ENCODE data around the gene HIPK4.
"Not testable (repeated sequence)": the region's sequence is repeated elsewhere in the genome, so short reads cannot be mapped to it uniquely, and the experiment has no call there.

Gene HIPK4, protein sequence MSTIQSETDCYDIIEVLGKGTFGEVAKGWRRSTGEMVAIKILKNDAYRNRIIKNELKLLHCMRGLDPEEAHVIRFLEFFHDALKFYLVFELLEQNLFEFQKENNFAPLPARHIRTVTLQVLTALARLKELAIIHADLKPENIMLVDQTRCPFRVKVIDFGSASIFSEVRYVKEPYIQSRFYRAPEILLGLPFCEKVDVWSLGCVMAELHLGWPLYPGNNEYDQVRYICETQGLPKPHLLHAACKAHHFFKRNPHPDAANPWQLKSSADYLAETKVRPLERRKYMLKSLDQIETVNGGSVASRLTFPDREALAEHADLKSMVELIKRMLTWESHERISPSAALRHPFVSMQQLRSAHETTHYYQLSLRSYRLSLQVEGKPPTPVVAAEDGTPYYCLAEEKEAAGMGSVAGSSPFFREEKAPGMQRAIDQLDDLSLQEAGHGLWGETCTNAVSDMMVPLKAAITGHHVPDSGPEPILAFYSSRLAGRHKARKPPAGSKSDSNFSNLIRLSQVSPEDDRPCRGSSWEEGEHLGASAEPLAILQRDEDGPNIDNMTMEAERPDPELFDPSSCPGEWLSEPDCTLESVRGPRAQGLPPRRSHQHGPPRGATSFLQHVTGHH

DNA sequence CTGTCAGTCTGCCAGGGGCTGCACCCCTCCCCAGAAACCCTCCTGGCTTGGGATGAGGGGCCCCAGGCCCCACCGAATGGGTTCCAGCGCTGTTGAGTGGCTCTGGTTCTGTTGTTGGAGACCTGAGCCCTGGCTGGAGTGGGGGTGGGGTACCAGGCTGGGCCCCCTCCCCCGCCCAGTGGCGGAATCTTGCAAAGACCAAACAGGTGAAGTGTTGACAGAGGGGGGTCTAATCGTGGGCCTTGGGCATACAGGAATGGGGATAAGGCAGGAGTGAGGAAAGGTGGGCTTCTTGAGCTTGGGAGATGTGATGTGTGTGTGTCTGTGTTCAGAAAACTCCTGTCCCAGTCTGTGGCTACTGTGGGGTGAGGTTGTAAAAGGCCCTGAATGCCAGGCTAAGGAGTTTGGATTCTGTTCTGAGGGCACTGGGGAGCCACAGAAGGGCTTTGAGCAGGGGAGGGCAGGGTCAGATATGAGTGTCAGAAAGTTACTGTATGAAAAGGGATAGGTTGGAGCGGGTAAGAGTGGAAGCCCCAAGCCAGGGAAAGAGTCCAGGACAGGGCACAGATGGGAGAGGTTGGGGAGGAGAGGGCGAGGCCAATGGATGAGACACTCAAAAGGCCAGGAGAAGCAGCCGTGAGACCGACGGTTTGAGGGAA is at the start of gene HIPK4:
HIPK4 (minus strand) TSS at position 98 of the 659 bp plus-strand sequence. CDS start 279 bp downstream, outside the sequence.
- DNase-seq, result no peak

DNA sequence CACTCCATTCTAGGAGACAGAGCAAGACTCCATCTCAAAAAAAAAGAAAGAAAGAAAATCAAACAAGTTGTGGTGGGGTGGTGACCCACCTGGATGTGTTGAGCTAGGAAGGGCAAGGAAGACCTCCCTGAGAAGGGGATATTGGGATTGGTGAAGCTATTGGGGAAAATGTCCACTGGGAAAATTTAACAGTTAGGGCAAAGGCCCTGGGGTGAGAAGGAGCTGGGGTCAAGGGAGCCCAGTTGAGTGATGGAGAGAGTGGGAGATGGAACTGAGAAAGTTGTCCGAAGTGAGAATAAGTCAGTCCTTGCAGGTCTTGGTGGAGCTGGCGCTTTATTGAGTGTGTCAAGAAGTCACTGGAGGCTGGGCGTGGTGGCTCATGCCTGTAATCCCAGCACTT is 48.3 kb upstream of the HIPK4 start:
- DNase-seq, result no peak

DNA sequence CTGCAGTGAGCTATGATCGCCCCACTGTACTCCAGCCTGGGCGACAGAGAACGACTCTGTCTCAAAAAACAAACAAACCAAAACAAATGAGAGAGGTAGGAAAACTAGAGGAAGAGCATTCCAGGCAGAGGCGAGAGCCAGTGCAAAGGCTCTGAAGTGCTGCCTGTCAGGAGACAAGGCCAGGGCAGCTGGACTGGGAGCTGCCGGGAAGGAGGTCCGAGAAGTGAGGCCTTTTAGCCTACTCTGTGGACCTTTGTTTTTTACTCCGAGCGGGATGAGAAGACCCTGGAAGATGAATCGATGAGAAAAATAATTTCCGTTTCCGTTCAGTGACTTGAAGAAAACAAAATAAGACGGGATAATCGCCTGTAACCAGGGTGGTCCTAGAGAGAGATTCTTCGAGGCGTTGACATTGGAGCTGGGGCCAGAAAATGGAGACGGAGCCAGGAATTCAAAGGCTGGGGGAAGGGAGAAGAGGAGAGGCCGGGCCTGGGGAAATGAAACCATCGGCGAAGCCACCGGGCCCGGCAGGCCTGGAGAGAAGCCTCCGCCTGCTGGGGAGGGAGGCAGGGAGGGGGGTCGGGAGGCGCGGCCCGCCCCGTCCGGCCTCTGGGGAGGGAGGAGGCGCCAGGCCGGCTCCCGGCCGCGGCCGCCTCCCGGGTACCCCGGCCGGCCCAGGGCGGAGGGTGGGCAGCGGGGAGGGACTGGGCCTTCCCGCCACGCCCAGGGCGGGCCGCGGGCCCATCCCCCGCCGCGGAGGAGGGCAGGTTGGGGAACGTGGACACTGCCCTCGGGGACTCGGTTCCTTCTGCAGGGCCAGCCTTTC is 43.6 kb upstream of the HIPK4 start:
- DNase-seq, result peak; percentile 41

- not testable (repeated sequence) for DNase-seq
Observed at GRCh38 chr19:40432760-40433159, 42.8 kb upstream of the HIPK4 start.

- DNase-seq, result no peak
Observed at GRCh38 chr19:40431698-40432097, 41.7 kb upstream of the HIPK4 start.

DNA sequence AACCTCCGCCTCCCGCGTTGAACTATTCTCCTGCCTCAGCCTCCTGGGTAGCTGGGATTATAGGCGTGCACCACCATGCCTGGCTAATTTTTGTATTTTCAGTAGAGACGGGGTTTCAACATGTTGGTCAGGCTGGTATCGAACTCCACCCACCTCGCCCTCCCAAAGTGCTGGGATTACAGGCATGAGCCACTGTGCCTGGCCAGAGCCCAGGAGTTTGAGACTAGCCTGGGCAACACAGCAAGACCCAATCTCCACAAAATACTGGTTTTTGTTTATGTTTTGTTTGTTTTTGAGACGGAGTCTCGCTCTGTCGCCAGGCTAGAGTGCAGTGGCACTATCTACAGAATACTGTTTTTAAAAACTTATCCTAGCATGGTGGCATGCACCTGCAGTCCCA is 40.3 kb upstream of the HIPK4 start:
- DNase-seq, result not testable (repeated sequence)

DNA sequence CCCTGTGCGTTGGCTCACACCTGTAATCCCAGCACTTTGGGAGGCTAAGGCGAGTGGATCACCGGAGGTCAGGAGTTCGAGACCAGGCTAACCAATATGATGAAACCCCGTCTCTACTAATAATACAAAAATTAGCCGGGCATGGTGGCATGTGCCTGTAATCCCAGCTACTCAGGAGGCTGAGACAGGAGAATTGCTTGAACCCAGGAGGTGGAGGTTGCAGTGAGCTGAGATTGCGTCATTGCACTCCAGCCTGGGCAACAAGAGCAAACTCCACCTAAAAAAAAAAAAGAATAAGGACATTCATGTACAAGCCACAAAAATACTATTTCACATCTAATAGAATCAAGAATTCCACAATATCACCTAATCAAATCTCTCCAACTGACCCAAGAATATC is 38.2 kb upstream of the HIPK4 start:
- DNase-seq, result not testable (repeated sequence)

DNA sequence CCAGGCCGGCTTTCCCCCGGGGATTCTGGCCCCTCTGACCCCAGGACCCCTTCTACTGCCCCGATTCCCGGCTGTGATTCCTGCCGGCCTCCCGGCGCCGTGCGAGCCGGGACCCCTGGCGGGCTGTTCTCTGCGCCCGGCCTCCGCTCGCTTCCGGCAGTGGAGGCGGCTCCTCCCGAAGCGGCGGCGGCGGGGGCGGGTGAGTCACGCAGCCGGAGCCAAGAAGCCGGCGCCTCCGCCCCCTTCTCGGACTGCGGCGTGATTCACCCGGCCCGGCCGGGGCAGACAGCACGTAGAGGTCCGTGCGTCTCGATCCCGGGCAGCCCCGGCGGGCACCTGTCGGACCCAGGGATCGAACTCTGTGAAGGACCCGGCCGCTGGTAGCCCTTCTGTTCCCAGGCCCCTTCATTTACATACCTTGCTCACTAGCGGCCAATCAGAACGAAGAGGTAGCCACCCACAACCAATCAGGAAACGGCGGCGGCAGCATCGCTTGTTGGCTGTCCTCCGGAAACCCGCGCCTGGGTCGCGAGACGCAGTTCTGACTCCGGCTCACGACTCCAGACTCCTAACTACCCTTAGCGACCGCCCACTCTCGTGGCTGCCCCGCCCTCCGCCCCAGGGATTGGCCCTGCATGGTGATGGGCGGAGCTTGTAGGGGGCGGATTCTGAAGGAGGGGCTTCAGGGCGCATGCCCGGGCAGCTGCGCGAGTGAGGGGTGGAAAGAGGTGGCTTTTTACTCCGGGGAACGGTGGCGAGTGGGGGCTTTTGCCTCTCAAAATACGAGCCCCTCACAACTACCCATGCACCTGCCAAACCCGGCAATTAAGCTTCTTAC is 35.7 kb upstream of the HIPK4 start, which contains the start of gene SERTAD1:
SERTAD1 (minus strand) TSS at position 543 of the 838 bp plus-strand sequence. CDS start 2,446 bp downstream, outside the sequence.
- peak; percentile 99 for DNase-seq

DNA sequence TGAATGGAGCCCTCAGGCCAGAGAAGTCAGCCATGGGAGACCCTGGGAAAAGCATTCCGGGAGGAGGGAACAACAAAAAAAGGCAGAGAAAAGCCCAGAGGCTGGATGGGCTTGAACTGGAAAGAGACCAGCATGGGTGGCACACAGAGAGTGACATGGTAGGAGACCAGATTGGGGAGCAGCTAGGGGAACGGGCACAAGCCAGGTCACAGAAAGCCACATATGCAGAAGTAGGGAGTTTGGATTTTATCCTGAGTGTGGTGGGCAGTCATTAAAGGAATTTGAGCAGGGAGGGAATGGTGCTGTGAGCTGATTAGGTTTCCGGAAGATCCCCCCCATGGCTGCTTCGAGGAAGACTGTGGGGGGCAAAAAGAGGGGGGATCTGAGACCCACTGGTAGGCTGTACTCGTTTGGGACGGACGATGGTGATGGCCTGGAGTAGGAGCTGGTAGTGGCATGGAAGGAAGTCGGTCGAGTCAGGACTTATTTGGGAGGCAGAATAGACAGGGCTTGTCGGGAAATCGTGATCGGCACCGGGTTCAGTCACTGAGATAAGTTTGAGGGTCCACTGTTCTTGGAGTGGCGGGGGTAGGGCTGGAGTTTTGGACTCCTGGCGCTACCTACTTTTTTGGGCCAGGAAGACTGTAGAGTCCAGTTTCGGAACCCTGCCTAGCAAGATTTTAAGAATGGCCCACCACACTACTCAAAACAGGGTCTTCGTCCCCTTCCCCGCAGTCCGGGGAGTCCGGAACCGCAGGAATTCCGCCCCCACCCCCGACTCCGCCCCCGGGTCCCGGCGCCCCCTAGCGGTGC is 34.9 kb upstream of the HIPK4 start:
- peak; percentile 24 for DNase-seq

GRCh38 chr19:40423938-40424337 is 34.0 kb upstream of the HIPK4 start:
- no peak for DNase-seq

- no peak for DNase-seq
Observed at GRCh38 chr19:40422748-40423566, 33.0 kb upstream of the HIPK4 start.

DNA sequence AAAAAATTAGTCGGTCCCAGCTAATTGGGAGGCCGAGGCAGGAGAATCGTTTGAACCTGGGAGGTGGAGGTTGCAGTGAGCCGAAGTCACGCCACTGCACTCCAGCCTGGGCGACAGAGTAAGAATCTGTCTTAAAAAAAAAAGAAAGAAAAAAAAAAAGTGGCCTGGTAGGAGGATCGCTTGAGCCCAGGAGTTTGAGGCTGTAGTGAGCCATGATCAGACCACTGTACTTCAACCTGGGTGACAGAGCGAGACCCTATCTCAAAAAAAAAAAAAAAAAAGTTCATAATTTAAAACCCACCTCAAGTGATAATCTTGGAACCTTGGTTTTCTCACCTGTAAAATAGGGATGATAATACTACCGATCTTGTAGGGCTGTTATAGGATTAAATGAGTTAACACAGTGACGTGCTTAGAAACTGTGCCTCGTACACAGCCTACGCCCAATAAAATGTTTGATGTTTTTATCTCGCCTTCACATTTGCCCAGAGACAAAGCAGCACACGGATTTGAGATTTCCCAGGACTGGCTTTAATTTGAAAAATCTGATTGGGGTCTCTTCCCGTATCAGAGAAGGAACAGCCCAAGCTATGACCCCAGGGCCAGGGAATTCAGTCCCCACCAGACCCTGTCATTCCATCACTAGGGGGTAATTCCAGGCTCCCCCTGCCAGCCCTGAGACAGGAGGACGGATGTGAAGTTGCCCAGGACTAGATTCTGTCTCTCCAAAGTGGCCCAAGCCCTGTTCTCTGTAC is 32.2 kb upstream of the HIPK4 start:
- DNase-seq, result no peak

GRCh38 chr19:40420766-40421765 is 31.1 kb upstream of the HIPK4 start:
- peak; percentile 76 for DNase-seq

DNA sequence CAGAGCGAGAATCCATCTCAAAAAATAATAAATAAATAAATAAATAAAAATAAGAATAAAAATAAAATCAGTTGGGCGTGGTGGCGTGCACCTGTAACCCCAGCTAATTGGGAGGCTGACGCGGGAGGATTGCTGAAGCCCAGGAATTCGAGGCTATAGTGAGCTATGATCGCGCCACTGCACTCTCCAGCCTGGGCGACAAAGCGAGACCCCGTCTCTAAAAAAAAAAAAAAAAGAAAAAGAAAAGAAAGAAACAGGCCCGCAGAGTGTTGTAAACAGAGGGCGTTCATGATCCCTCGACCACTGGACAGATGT is 30.4 kb upstream of the HIPK4 start:
- DNase-seq, result no peak

- no peak for DNase-seq
Observed at GRCh38 chr19:40419780-40420179, 29.8 kb upstream of the HIPK4 start.

GRCh38 chr19:40419066-40419612 is 29.2 kb upstream of the HIPK4 start:
- peak; percentile 96 for DNase-seq

DNA sequence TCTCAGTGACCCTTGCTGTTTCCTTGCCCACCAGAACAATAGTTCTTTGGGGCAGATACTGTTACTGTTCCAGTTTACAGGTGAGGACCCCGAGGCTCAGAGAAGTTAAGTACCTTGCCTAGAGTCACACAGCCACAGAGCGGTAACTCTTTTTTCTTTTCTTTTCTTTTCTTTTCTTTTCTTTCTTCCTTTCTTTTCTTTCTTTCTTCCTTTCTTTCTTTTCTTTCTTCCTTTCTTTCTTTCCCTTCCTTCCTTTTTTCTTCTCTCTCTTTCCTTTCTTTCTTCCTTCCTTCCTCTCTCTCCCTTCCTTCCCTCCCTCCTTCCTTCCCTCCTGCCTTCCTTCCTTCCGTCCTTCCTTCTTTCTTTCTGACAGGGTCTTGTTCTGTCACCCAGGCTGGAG is 28.1 kb upstream of the HIPK4 start:
- DNase-seq, result no peak

DNA sequence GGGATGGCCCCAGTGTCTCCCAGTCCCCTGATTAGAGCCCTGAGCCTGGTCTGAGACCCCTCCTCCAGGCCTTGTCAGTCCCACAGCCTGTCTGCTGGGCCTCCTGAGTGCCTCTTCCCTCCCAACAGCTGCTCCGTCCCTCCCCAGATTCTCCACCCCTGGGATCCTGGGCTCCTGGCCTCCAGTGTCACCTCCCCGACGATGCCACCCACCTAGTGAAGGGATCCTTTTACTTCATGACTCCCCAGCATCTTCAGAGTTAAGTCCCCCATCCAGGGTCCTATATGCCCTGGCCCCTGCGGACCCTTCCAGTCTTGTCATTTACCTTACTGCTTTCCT is 27.6 kb upstream of the HIPK4 start:
- no peak for DNase-seq

Data from DMS 273 treated with DMSO at 0.1 percent for 48 hours (cell line).